Right lobe of liver (tissue), 6 donors: ENCODE data around the gene HGS. TPM values are rescaled to one million over a fixed set of nuclear protein-coding genes. Genes with fewer than 3 reads are reported as not detected.

Experiments used
- ATAC-seq, 4 donors: fragments of 200-7000 bp; cut with Tn5 transposase; one replicate each; pipeline ENCODE4 v1.9.1; 2020; ENCODE audit warnings: mild to moderate bottlenecking in 4 of 4, moderate library complexity in 4 of 4
- DNase-seq, 3 donors: peaks; one replicate each; pipeline ENCODE4 v3.0.0-alpha.2; 2020
- H3K27ac ChIP-seq, 3 donors: fragments of 200-600 bp; one replicate each; pipeline ENCODE4 v1.8.0; 2022
- H3K27me3 ChIP-seq, 2 donors: fragments of 200-600 bp; one replicate each; pipeline ENCODE4 v1.8.0; 2022
- H3K36me3 ChIP-seq, 4 donors: fragments of 200-600 bp; sonication (generic) in 1 of 4; one replicate each; pipeline versions ENCODE4 v1.5.1 to v1.8.0; 2017 to 2022; ENCODE audit warnings: control low read depth in 1 of 4
- H3K4me1 ChIP-seq, 4 donors: fragments of 200-600 bp; sonication (generic) in 1 of 4; one replicate each; pipeline versions ENCODE4 v1.5.1 to v1.8.0; 2017 to 2022; ENCODE audit warnings: control low read depth in 1 of 4
- H3K4me3 ChIP-seq, 3 donors: fragments of 200-600 bp; one replicate each; pipeline ENCODE4 v1.8.0; 2022
- H3K9me3 ChIP-seq, 4 donors: fragments of 200-600 bp; sonication (generic) in 1 of 4; one replicate each; pipeline versions ENCODE4 v1.5.1 to v1.8.0; 2017 to 2022; ENCODE audit warnings: control low read depth in 1 of 4
- CTCF ChIP-seq, 4 donors: fragments of 200-600 bp in 3 of 4; fragments of 450-650 bp in 1 of 4; IDR thresholded peaks; one replicate each; pipeline versions ENCODE4 v1.5.1 to v1.8.0; 2016 to 2022; ENCODE audit warnings: antibody characterized with exemption in 4 of 4, mild to moderate bottlenecking in 2 of 4
- POLR2A ChIP-seq: fragments of 450-650 bp; IDR thresholded peaks from one replicate; pipeline ENCODE4 v1.6.1; 2017; ENCODE audit warnings: antibody characterized with exemption, mild to moderate bottlenecking
- WGBS: methylation state at CpG from one replicate; pipeline ENCODE4 v1.1.6; 2018; ENCODE audit warnings: low coverage, low lambda C conversion rate; ENCODE audit not compliant: insufficient coverage; ENCODE audit errors: missing lambda C conversion rate; 5-methylcytosine and 5-hydroxymethylcytosine counted together
- intact Hi-C, 2 donors: fragments of 100-400 bp; cut with DNase I; formaldehyde crosslinking; loops; one replicate each; pipeline versions ENCODE4 v1.11.2 to v1.14.1; 2022
- total RNA-seq, 6 experiments: library from RNA; depleted of rRNA in 2 of 6; stranded (reverse); fragments of >200 nt in 2 of 6; fragmentation: NEBNext Ultra II Directional in 3 of 6; extraction: Animal tissue kit (Norgen Biotek cat#: 25700) in 3 of 6; gene quantifications; one replicate each; pipeline versions ENCODE4 v1.1.0 to v1.2.4, GENCODE V29; 2016 to 2023
- donor health status: DM: no; HTN: yes; CAD: no.
- donor health status: DM: no; HTN: no; CAD: no.
- donor health status: DM: no; HTN: no; CAD: no.
- donor health status: DM: no; HTN: yes; CAD: no.
- donor health status: DM: no; HTN: yes; CAD: no.

The HGS gene
- total RNA-seq, 6 experiments from 2014 or later: 30.6 to 46.3 (median 37.3) TPM

- no peaks in the 10 kb centered on the region for H3K27me3 ChIP-seq
- 52% methylated on average over 3 of the region's 9 CpGs for WGBS
These were observed 41.6 kb downstream of the HGS start for GRCh38 chr17:81725439-81725838.

GRCh38 chr17:81726004-81726403, 42.2 kb downstream of the HGS start:
- Histone ChIP-seq H3K4me1 (peaks cover 0 to 49% (median 19%) of the 10 kb centered on the region in 4 donors), H3K36me3 (no peaks in the 10 kb centered on the region), H3K27me3 (no peaks in the 10 kb centered on the region), H3K9me3 (no peaks in the 10 kb centered on the region), H3K27ac (no peak overlapping the region), H3K4me3 (no peak overlapping the region)
- intact Hi-C loops: no loop called here
- DNase-seq (no peak), ATAC-seq (no peak)
- 73% methylated on average over 7 of the region's 9 CpGs for WGBS
- no peak for TF ChIP-seq CTCF (IDR thresholded peaks at IDR 0.05)
- TF ChIP-seq POLR2A: no peak

More at GRCh38 chr17:81725439-81725838, 41.6 kb downstream of the HGS start:
- no peak for TF ChIP-seq POLR2A
- no peak for TF ChIP-seq CTCF (IDR thresholded peaks at IDR 0.05)
- intact Hi-C loops: no loop called here
- no peak overlapping the region for H3K4me3 ChIP-seq
- DNase-seq: no peak
- no peaks in the 10 kb centered on the region for H3K36me3 ChIP-seq
- no peak overlapping the region for H3K27ac ChIP-seq
- no peak for ATAC-seq
- H3K9me3 ChIP-seq: no peaks in the 10 kb centered on the region
- peaks cover 0 to 44% (median 16%) of the 10 kb centered on the region in 4 donors for H3K4me1 ChIP-seq

- ATAC-seq (peak; percentile 75 to 84 (median 80)), DNase-seq (peak; percentile 75 to 93 (median 84))
- peak overlapping the region; percentile 61 to 85 (median 65) for H3K27ac ChIP-seq
- H3K27me3 ChIP-seq: no peaks in the 10 kb centered on the region
- TF ChIP-seq POLR2A (peak; percentile 36), CTCF (IDR thresholded peaks at IDR 0.05) (no peak)
- intact Hi-C loops: no loop called here
- no peak overlapping the region for H3K4me3 ChIP-seq
- H3K36me3 ChIP-seq: no peaks in the 10 kb centered on the region
- 27% methylated on average over 17 of the region's 23 CpGs for WGBS
- H3K9me3 ChIP-seq: no peaks in the 10 kb centered on the region
- peaks cover 0 to 41% (median 18%) of the 10 kb centered on the region in 4 donors for H3K4me1 ChIP-seq
These were observed 43.7 kb downstream of the HGS start for GRCh38 chr17:81727324-81728031.

GRCh38 chr17:81733507-81734404, 49.9 kb downstream of the HGS start:
- peak; percentile 86 to 91 (median 89) for DNase-seq
- intact Hi-C loops: no loop called here
- Histone ChIP-seq H3K27me3 (no peaks in the 10 kb centered on the region), H3K36me3 (no peaks in the 10 kb centered on the region), H3K4me1 (peaks cover 0 to 36% (median 13%) of the 10 kb centered on the region in 4 donors), H3K4me3 (no peak overlapping the region), H3K9me3 (no peaks in the 10 kb centered on the region), H3K27ac (no peak overlapping the region)
- WGBS: 20% methylated on average over 23 of the region's 32 CpGs
- peak; percentile 86 to 88 (median 87) for ATAC-seq
- TF ChIP-seq POLR2A: no peak
- TF ChIP-seq CTCF (IDR thresholded peaks at IDR 0.05): peak; percentile 94 to 98 (median 98)
